OCI-LY1 (cell line): Measurements from ENCODE around the gene OSMR.

Experiments used
- H2AFZ ChIP-seq: fragments of 200-600 bp; sonication (generic), shearing (Covaris generic); 2 replicates; pipeline ENCODE4 v1.6.0; 2014; ENCODE audit warnings: antibody characterized with exemption, mild to moderate bottlenecking, low read length
- H3F3A ChIP-seq: fragments of 200-600 bp; sonication (generic), shearing (Covaris generic); 2 replicates; pipeline ENCODE4 v1.6.0; 2014; ENCODE audit warnings: mild to moderate bottlenecking, antibody characterized with exemption, low read length, moderate library complexity; ENCODE audit not compliant: insufficient read depth
- H3K27ac ChIP-seq: fragments of 200-600 bp; sonication (generic); 2 replicates; pipeline ENCODE4 v1.5.1; 2014; ENCODE audit warnings: low read length, mixed run types, mild to moderate bottlenecking, low read depth; ENCODE audit not compliant: poor library complexity, severe bottlenecking
- H3K27me3 ChIP-seq: fragments of 200-600 bp; sonication (generic); 2 replicates; pipeline ENCODE4 v1.6.0; 2014; ENCODE audit warnings: antibody characterized with exemption, mild to moderate bottlenecking, low read length, moderate library complexity; ENCODE audit not compliant: insufficient read depth
- H3K36me3 ChIP-seq: fragments of 200-600 bp; sonication (generic); 2 replicates; pipeline ENCODE4 v1.6.1; 2014; ENCODE audit warnings: mild to moderate bottlenecking, antibody characterized with exemption, low read length, moderate library complexity, mixed read lengths; ENCODE audit not compliant: insufficient read depth
- H3K4me1 ChIP-seq: fragments of 200-600 bp; sonication (generic); 2 replicates; pipeline ENCODE4 v1.5.1; 2014; ENCODE audit warnings: mild to moderate bottlenecking, low read length, moderate library complexity; ENCODE audit not compliant: insufficient read depth, severe bottlenecking
- H3K4me2 ChIP-seq: fragments of 200-600 bp; sonication (generic), shearing (Covaris generic); 2 replicates; pipeline ENCODE4 v1.6.1; 2014; ENCODE audit warnings: low read length
- H3K4me3 ChIP-seq: fragments of 200-600 bp; sonication (generic); 2 replicates; pipeline ENCODE4 v1.5.1; 2014; ENCODE audit warnings: low read length, low read depth, mild to moderate bottlenecking, mixed read lengths; ENCODE audit not compliant: poor library complexity, severe bottlenecking
- H3K79me2 ChIP-seq: fragments of 200-600 bp; shearing (Covaris generic); 2 replicates; pipeline ENCODE4 v1.6.1; 2016; ENCODE audit warnings: mixed run types, low read length, mixed read lengths; ENCODE audit not compliant: insufficient read depth
- H3K9ac ChIP-seq: fragments of 200-600 bp; sonication (generic), shearing (Covaris generic); 2 replicates; pipeline ENCODE4 v1.6.1; 2014; ENCODE audit warnings: mild to moderate bottlenecking, low read length, mixed read lengths
- H3K9me2 ChIP-seq: fragments of 200-600 bp; sonication (generic), shearing (Covaris generic); 2 replicates; pipeline ENCODE4 v1.6.1; 2014; ENCODE audit warnings: low read depth, mild to moderate bottlenecking, low read length, mixed read lengths
- H3K9me3 ChIP-seq: fragments of 200-600 bp; shearing (Covaris generic); 2 replicates; pipeline ENCODE4 v1.6.1; 2014; ENCODE audit warnings: low read length, mixed read lengths
- H4K20me1 ChIP-seq: fragments of 200-600 bp; sonication (generic), shearing (Covaris generic); 2 replicates; pipeline ENCODE4 v1.6.0; 2016; ENCODE audit warnings: mild to moderate bottlenecking, low read length; ENCODE audit not compliant: insufficient read depth
- CTCF ChIP-seq: fragments of 200-600 bp; sonication (generic), shearing (Covaris generic); IDR thresholded peaks from 2 replicates; pipeline ENCODE4 v1.5.1; 2017; ENCODE audit warnings: mild to moderate bottlenecking, antibody characterized with exemption, low read length, moderate library complexity, mixed read lengths
- EZH2 ChIP-seq: fragments of 200-600 bp; sonication (generic), shearing (Covaris generic); IDR thresholded peaks from 2 replicates; pipeline ENCODE4 v1.8.0; 2017; ENCODE audit warnings: borderline replicate concordance, mixed run types, mild to moderate bottlenecking, antibody characterized with exemption, low read length, moderate library complexity, mixed read lengths

OSMR gene

GRCh38 chr5:38843665-38844064 is 2.1 kb upstream of the OSMR start:
- Histone ChIP-seq H3K9me2 (no peaks in the 10 kb centered on the region), H3F3A (no peaks in the 10 kb centered on the region), H3K4me3 (no peak overlapping the region), H2AFZ (no peak overlapping the region), H3K4me1 (no peaks in the 10 kb centered on the region), H3K79me2 (no peaks in the 10 kb centered on the region), H3K27me3 (no peaks in the 10 kb centered on the region), H3K4me2 (no peak overlapping the region), H3K9me3 (no peaks in the 10 kb centered on the region), H4K20me1 (no peaks in the 10 kb centered on the region), H3K9ac (no peak overlapping the region), H3K36me3 (no peaks in the 10 kb centered on the region), H3K27ac (no peak overlapping the region)
- TF ChIP-seq CTCF, result no peak
- TF ChIP-seq EZH2, result no peak

GRCh38 chr5:38846379-38847011 is 683 bp downstream of the OSMR start:
- TF ChIP-seq CTCF (no peak), EZH2 (no peak)
- no peaks in the 10 kb centered on the region for H3K36me3 ChIP-seq
- H3K27me3 ChIP-seq, result no peaks in the 10 kb centered on the region
- H3K4me1 ChIP-seq, result no peaks in the 10 kb centered on the region
- H3K4me3 ChIP-seq, result no peak overlapping the region
- no peaks in the 10 kb centered on the region for H3K9me2 ChIP-seq
- no peaks in the 10 kb centered on the region for H3K79me2 ChIP-seq
- no peak overlapping the region for H3K4me2 ChIP-seq
- 0 out of 2 replicates have a peak, but pooled peaks cover 2% of the 10 kb centered on the region for H3F3A ChIP-seq
- H3K9me3 ChIP-seq, result no peaks in the 10 kb centered on the region
- H4K20me1 ChIP-seq, result no peaks in the 10 kb centered on the region
- no peak overlapping the region for H2AFZ ChIP-seq
- no peak overlapping the region for H3K27ac ChIP-seq
- H3K9ac ChIP-seq, result no peak overlapping the region

- no peak overlapping the region for H3K4me2 ChIP-seq
- no peaks in the 10 kb centered on the region for H3K79me2 ChIP-seq
- H3K27ac ChIP-seq, result no peak overlapping the region
These were observed 1.9 kb downstream of the OSMR start for GRCh38 chr5:38847559-38848347.

More at GRCh38 chr5:38847559-38848347, 1.9 kb downstream of the OSMR start:
- no peak for TF ChIP-seq CTCF
- no peak for TF ChIP-seq EZH2
- no peaks in the 10 kb centered on the region for H3K4me1 ChIP-seq
- H3F3A ChIP-seq, result 0 out of 2 replicates have a peak, but pooled peaks cover 2% of the 10 kb centered on the region
- H3K27me3 ChIP-seq, result no peaks in the 10 kb centered on the region
- H3K36me3 ChIP-seq, result no peaks in the 10 kb centered on the region
- no peaks in the 10 kb centered on the region for H4K20me1 ChIP-seq
- H3K9ac ChIP-seq, result no peak overlapping the region
- H3K4me3 ChIP-seq, result no peak overlapping the region
- no peaks in the 10 kb centered on the region for H3K9me2 ChIP-seq
- H3K9me3 ChIP-seq, result no peaks in the 10 kb centered on the region
- no peak overlapping the region for H2AFZ ChIP-seq
